Skeletal muscle tissue (tissue), 4 donors: ENCODE data around the gene CABLES1. TPM values are rescaled to one million over a fixed set of nuclear protein-coding genes. Genes with fewer than 3 reads are reported as not detected.

Experiments used
- H3K27ac ChIP-seq: one replicate; pipeline ENCODE4 v1.7.0; 2013; ENCODE audit warnings: mild to moderate bottlenecking, low read depth, low read length, inconsistent platforms
- H3K27me3 ChIP-seq, 3 donors: one replicate each; pipeline ENCODE4 v1.7.0; 2013; ENCODE audit warnings: low read length in 3 of 3; ENCODE audit not compliant: control insufficient read depth in 3 of 3, insufficient read depth in 3 of 3
- H3K36me3 ChIP-seq, 3 donors: one replicate each; pipeline ENCODE4 v1.7.0; 2013; ENCODE audit warnings: low read length in 3 of 3; ENCODE audit not compliant: control insufficient read depth in 3 of 3, insufficient read depth in 3 of 3
- H3K4me1 ChIP-seq, 3 donors: one replicate each; pipeline ENCODE4 v1.7.0; 2013; ENCODE audit warnings: low read length in 3 of 3, mild to moderate bottlenecking in 3 of 3; ENCODE audit not compliant: control insufficient read depth in 3 of 3, insufficient read depth in 3 of 3
- H3K4me3 ChIP-seq, 3 donors: one replicate each; pipeline ENCODE4 v1.7.0; 2013; ENCODE audit warnings: low read length in 3 of 3
- H3K9ac ChIP-seq, 3 donors: one replicate each; pipeline ENCODE4 v1.7.0; 2013; ENCODE audit warnings: low read length in 3 of 3, mild to moderate bottlenecking in 3 of 3, moderate library complexity in 2 of 3, low read depth in 1 of 3
- H3K9me3 ChIP-seq, 3 donors: one replicate each; pipeline ENCODE4 v1.7.0; 2013; ENCODE audit warnings: low read length in 3 of 3; ENCODE audit not compliant: control insufficient read depth in 3 of 3
- total RNA-seq: library from RNA; depleted of rRNA; stranded (reverse); fragments of >200 nt; gene quantifications from one replicate; pipeline ENCODE4 v1.2.3, GENCODE V29; 2014
- donor health status: Osteomylitis.

CABLES1 gene
- total RNA-seq, 1 donor from 2014 or later, result 4.7 TPM

DNA sequence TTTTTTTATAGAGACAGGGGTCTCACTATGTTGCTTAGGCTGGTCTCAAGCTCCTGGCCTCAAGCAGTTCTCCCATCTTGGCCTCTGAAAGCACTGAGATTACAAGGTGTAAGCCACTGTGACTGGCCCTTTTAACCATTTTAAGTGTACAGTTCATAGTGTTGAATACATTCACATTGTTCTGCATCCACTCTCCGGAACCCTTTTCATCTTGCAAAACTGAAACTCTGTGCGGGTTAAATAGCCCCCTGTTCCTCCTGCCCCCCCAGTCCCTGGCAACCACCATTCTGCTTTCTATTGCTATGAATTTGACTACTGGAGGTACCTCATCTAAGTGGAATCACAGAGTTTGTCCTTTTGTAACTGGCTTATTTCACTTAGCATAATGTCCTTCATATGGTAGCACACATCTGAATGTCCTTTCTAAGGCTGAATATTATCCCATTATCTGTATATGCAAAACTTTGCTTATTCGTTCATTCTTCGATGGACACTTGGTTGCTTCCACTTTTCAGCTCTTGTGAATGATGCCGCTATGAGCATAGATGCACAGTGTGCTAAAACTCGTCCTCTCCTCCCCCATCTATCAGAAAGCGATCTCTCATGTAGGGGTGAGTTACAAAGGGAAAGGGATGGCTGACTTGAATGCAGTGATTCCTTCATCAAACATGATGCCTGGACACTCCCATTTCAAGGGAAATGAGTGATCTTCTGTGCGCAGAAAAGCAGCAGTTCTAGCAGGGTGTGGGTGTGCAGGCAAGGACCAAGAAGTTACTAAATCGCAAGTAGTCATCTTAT lies 30.2 kb downstream of the CABLES1 start:
- Histone ChIP-seq H3K36me3 (no peaks in the 10 kb centered on the region), H3K27ac (no peak overlapping the region), H3K4me1 (peaks cover 0 to 2% (median 0%) of the 10 kb centered on the region in 3 donors), H3K27me3 (no peaks in the 10 kb centered on the region), H3K4me3 (no peak overlapping the region), H3K9ac (no peak overlapping the region), H3K9me3 (no peaks in the 10 kb centered on the region)

- Histone ChIP-seq H3K4me1 (peaks cover 0 to 2% (median 0%) of the 10 kb centered on the region in 3 donors), H3K36me3 (no peaks in the 10 kb centered on the region), H3K27ac (no peak overlapping the region), H3K9me3 (no peaks in the 10 kb centered on the region), H3K9ac (no peak overlapping the region), H3K27me3 (no peaks in the 10 kb centered on the region), H3K4me3 (no peak overlapping the region)
Measured at GRCh38 chr18:23166891-23167541, 31.7 kb downstream of the CABLES1 start.

DNA sequence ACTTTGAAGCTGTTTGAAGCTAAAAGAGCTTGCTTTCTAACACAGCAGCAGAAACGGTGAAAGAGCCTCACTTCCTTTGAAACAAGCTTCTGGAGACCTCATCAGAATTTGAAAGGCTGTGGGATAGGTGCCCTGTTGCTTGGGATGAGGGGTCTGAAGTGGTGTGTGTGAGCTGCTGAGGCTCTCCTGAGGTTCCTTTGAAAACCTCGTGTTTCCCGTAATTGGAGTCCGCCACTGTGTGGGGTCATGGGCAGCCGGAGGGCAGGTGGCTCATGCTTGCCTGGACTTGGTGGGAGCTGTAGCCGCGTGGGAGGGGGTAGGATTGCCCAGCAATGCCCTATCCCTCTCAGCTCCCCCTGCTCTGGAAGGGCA lies 34.4 kb downstream of the CABLES1 start:
- Histone ChIP-seq H3K9me3 (no peaks in the 10 kb centered on the region), H3K4me1 (peaks cover 0 to 2% (median 0%) of the 10 kb centered on the region in 3 donors), H3K27me3 (no peaks in the 10 kb centered on the region), H3K36me3 (no peaks in the 10 kb centered on the region), H3K27ac (no peak overlapping the region), H3K9ac (no peak overlapping the region), H3K4me3 (no peak overlapping the region)

DNA sequence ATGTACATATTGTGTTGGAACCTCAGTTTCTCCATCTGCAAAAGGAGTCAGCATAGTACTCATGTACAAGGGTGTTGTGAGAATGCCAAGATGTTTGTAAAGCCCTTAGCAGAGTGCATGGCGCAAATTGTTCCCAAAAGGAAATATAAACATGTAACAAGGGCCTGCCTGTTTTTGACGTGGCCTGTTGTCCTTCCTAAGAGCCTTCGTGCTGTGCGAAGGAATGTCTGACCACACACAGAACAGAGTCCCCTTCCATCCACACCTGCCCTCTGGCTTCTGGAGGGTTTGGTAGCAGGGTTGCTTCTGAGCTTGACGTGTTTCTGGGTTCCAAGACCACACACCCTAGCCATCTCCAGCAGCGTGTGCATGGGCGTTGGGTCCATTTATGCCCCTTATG lies 34.9 kb downstream of the CABLES1 start:
- Histone ChIP-seq H3K9me3 (no peaks in the 10 kb centered on the region), H3K36me3 (no peaks in the 10 kb centered on the region), H3K4me1 (peaks cover 0 to 2% (median 0%) of the 10 kb centered on the region in 3 donors), H3K4me3 (no peak overlapping the region), H3K27me3 (no peaks in the 10 kb centered on the region), H3K27ac (no peak overlapping the region), H3K9ac (no peak overlapping the region)

- Histone ChIP-seq H3K4me1 (peaks cover 0 to 2% (median 0%) of the 10 kb centered on the region in 3 donors), H3K27ac (no peak overlapping the region), H3K27me3 (no peaks in the 10 kb centered on the region), H3K36me3 (no peaks in the 10 kb centered on the region), H3K4me3 (no peak overlapping the region), H3K9ac (no peak overlapping the region), H3K9me3 (no peaks in the 10 kb centered on the region)
Measured at GRCh38 chr18:23171581-23172156, 36.4 kb downstream of the CABLES1 start.

- Histone ChIP-seq H3K9me3 (no peaks in the 10 kb centered on the region), H3K27me3 (no peaks in the 10 kb centered on the region), H3K27ac (no peak overlapping the region), H3K4me1 (peaks cover 0 to under 1% (median 0%) of the 10 kb centered on the region in 3 donors), H3K36me3 (no peaks in the 10 kb centered on the region), H3K4me3 (no peak overlapping the region), H3K9ac (no peak overlapping the region)
Measured at GRCh38 chr18:23172591-23173380, 37.5 kb downstream of the CABLES1 start.

DNA sequence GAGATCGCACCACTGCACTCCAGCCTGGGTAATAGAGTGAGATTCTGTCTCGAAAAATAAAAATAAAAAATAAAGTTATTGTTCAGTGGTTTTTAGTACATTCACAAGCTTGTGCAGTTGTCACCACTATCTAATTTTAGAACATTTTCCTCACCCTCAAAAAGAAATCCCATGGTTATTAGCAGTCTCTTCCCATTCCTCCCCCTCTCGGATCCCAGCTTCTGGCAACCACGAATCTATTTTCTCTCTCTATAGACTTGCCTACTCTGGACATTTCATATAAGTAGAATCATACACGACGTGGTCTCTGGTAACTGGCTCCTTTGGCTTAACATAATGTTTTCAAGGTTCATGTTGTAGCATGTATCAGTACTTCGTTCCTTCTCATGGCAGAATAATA lies 38.6 kb downstream of the CABLES1 start:
- H3K9ac ChIP-seq, result no peak overlapping the region
- H3K9me3 ChIP-seq, result no peaks in the 10 kb centered on the region
- no peaks in the 10 kb centered on the region for H3K36me3 ChIP-seq

GRCh38 chr18:23176701-23177432 lies 41.6 kb downstream of the CABLES1 start:
- H3K9ac ChIP-seq, result no peak overlapping the region
- H3K4me1 ChIP-seq, result peaks cover 0 to 2% (median 0%) of the 10 kb centered on the region in 3 donors
- no peak overlapping the region for H3K4me3 ChIP-seq
- no peaks in the 10 kb centered on the region for H3K27me3 ChIP-seq
- no peaks in the 10 kb centered on the region for H3K9me3 ChIP-seq
- no peak overlapping the region for H3K27ac ChIP-seq
- no peaks in the 10 kb centered on the region for H3K36me3 ChIP-seq

More for the DNA sequence above, 38.6 kb downstream of the CABLES1 start:
- H3K27me3 ChIP-seq, result no peaks in the 10 kb centered on the region
- H3K4me1 ChIP-seq, result no peaks in the 10 kb centered on the region
- H3K27ac ChIP-seq, result no peak overlapping the region
- no peak overlapping the region for H3K4me3 ChIP-seq

DNA sequence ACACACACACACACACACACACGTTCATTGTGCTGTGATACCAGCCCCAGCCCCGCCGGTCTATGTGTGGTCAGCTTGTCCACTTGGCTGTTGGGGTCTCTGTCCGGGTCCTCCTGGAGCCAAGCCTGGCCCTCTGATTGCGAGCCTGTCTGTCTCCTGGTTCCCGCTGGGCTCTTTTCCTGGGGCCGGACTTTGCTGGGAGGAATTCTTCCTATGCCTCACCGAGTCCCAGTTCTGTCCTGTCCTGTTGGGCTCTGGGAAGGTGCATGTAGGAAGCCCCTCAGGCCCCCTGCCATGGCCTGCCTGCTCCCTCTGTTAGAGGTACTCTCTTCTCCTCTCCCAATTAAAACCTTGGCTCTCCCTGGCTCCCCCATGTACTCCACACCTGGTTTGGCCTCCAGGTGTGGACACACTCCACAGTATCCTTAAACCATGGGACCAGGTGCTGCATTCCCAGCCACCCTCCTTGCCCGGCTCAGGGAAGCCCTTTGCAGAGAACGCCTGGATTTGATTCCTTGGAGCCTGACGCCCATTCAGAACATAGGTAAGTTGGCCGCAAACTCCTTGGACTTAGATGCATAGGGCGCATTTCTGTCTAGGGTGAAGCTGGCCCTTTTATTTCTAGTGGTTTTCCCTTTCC lies 42.3 kb downstream of the CABLES1 start:
- Histone ChIP-seq H3K9me3 (no peaks in the 10 kb centered on the region), H3K27me3 (no peaks in the 10 kb centered on the region), H3K4me3 (no peak overlapping the region), H3K9ac (no peak overlapping the region), H3K27ac (no peak overlapping the region), H3K4me1 (peaks cover 0 to 2% (median 0%) of the 10 kb centered on the region in 3 donors), H3K36me3 (no peaks in the 10 kb centered on the region)
